ENCODE results near the gene GATA5.
"Not testable (repeated sequence)": the region's sequence is repeated elsewhere in the genome, so short reads cannot be mapped to it uniquely, and the experiment has no call there.

GATA5 gene

GRCh38 chr20:62427172-62428001, 48.4 kb downstream of the GATA5 start, which contains the start of gene RBBP8NL:
RBBP8NL (minus strand) TSS chr20:62427539; CDS start chr20:62419647, 7,892 bp downstream.
- no peak for TF ChIP-seq FOXP2 (optimal IDR thresholded peaks at IDR 0.05; ENCODE audit: control extremely low read depth, extremely low read length, insufficient read depth)
- TF ChIP-seq POLR2AphosphoS5 (IDR thresholded peaks at IDR 0.05; ENCODE audit: borderline replicate concordance, low read depth, low read length): no peak
- TF ChIP-seq EZH2 (IDR thresholded peaks at IDR 0.05): no peak
- Histone ChIP-seq H3K27ac (no peak within 1 kb of the TSS), H3K36me3 (ENCODE audit: insufficient read depth, low read length) (no peaks in the 10 kb centered on the region), H3K4me3 (no peak within 1 kb of the TSS), H3K9ac (ENCODE audit: insufficient read length) (no peak within 1 kb of the TSS), H3K9me3 (ENCODE audit: low read depth, low read length) (no peaks in the 10 kb centered on the region)
- DNase-seq (ENCODE audit: low read depth, low spot score): no peak

DNA sequence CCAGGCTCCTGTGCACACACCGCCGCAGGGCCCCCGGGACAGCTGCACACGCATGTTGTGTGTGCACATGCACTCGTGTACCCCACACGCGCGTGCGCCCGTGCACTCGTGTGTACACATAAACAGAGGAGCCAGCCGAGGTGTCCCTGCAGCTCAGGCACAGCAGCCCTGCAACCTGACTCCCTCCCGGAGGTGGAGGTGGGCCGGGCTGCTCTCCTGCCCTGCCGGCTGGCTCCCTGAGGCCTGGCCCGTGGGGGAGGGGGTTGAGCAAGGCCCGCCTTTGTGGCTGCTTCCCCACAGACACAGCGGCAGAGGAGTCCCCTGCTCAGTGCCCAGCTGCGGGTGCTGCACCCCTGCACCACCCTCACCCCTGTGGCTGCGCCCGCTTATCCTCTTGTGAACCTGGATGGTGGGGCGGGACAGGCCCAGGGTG, 49.1 kb downstream of the GATA5 start:
- no peak for DNase-seq (ENCODE audit: low read depth, low spot score)
- H3K27ac ChIP-seq: no peak overlapping the region
- H3K9ac ChIP-seq (ENCODE audit: insufficient read length): no peak overlapping the region

GRCh38 chr20:62426059-62426348, 49.8 kb downstream of the GATA5 start:
- not testable (repeated sequence) for H3K4me3 ChIP-seq; DNase-seq (ENCODE audit: low read depth, low spot score); H3K9me3 ChIP-seq (ENCODE audit: low read depth, low read length); H3K36me3 ChIP-seq (ENCODE audit: insufficient read depth, low read length); H3K27ac ChIP-seq; H3K9ac ChIP-seq (ENCODE audit: insufficient read length)

More for the DNA sequence above, 49.1 kb downstream of the GATA5 start:
- Histone ChIP-seq H3K4me3 (no peak overlapping the region), H3K9me3 (ENCODE audit: low read depth, low read length) (no peaks in the 10 kb centered on the region), H3K36me3 (ENCODE audit: insufficient read depth, low read length) (no peaks in the 10 kb centered on the region)
- TF ChIP-seq POLR2AphosphoS5 (IDR thresholded peaks at IDR 0.05; ENCODE audit: borderline replicate concordance, low read depth, low read length) (no peak), FOXP2 (optimal IDR thresholded peaks at IDR 0.05; ENCODE audit: control extremely low read depth, extremely low read length, insufficient read depth) (no peak), EZH2 (IDR thresholded peaks at IDR 0.05) (no peak)

GRCh38 chr20:62425281-62426058, 50.3 kb downstream of the GATA5 start:
- H3K4me3 ChIP-seq: no peak overlapping the region
- TF ChIP-seq EZH2 (IDR thresholded peaks at IDR 0.05) (no peak), POLR2AphosphoS5 (IDR thresholded peaks at IDR 0.05; ENCODE audit: borderline replicate concordance, low read depth, low read length) (no peak)
- no peak overlapping the region for H3K27ac ChIP-seq
- no peak for DNase-seq (ENCODE audit: low read depth, low spot score)
- H3K36me3 ChIP-seq (ENCODE audit: insufficient read depth, low read length): no peaks in the 10 kb centered on the region
- no peaks in the 10 kb centered on the region for H3K9me3 ChIP-seq (ENCODE audit: low read depth, low read length)
- no peak overlapping the region for H3K9ac ChIP-seq (ENCODE audit: insufficient read length)

GRCh38 chr20:62424249-62425107, 51.3 kb downstream of the GATA5 start:
- no peak for TF ChIP-seq POLR2AphosphoS5 (IDR thresholded peaks at IDR 0.05; ENCODE audit: borderline replicate concordance, low read depth, low read length)
- no peak for TF ChIP-seq EZH2 (IDR thresholded peaks at IDR 0.05)
- TF ChIP-seq FOXP2 (optimal IDR thresholded peaks at IDR 0.05; ENCODE audit: control extremely low read depth, extremely low read length, insufficient read depth): no peak
- DNase-seq (ENCODE audit: low read depth, low spot score): no peak
- Histone ChIP-seq H3K27ac (no peak overlapping the region), H3K36me3 (ENCODE audit: insufficient read depth, low read length) (no peaks in the 10 kb centered on the region), H3K9me3 (ENCODE audit: low read depth, low read length) (no peaks in the 10 kb centered on the region), H3K9ac (ENCODE audit: insufficient read length) (no peak overlapping the region), H3K4me3 (no peak overlapping the region)

DNA sequence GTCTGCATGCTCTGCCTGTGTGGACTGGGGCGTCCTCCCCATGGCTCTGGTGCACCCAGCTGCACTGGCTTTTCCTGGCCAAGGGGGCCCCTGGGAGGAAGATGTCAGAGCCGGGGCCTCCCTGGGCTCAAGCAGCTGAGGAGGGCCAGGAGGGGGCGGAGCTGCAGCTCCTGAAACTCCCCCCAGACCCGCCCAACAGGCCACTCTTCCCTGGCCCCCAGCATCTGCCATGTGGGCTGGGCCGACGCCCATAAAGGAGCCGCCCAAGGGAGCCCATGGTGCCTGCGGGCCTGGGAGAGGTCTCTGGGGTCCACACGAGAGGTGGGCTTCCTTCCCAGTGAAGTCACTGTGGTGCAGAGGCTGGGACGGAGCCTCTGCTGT, 52.5 kb downstream of the GATA5 start:
- TF ChIP-seq FOXP2 (optimal IDR thresholded peaks at IDR 0.05; ENCODE audit: control extremely low read depth, extremely low read length, insufficient read depth) (no peak), POLR2AphosphoS5 (IDR thresholded peaks at IDR 0.05; ENCODE audit: borderline replicate concordance, low read depth, low read length) (no peak), EZH2 (IDR thresholded peaks at IDR 0.05) (no peak)

DNA sequence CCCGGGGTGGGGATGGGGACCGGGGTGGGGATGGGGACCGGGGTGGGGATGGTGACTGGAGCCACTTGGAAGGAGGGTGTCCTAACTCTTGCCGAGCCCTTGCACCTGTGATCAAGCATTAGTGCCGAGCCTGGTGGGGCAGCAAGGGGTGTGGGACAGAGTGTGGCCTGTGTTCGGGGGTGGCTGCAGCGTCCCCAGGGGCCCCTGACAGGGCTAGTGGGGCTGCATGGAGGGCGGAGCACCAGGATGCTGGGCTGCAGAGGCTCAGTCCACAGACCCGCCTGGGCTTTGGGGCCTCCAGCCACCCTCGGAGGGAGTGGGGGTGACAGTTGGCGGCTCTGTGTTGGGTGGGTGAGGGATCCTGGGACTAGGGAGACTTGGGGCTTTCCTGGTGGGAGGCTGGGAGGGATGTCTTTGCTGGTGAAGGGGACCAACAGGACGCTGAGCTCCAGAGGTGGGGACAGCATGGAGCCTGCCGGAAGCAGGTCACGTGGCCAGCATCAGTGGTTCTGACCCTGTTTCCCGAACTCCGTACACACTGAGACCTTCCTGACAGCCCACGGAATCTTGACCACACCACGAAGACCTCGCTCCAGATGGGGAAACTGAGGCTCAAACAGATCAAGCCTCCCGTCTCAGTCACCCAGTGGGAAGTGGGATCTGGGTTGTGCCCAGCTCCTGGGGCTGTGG, 53.0 kb downstream of the GATA5 start:
- DNase-seq (ENCODE audit: low read depth, low spot score): no peak
- no peak overlapping the region for H3K27ac ChIP-seq
- TF ChIP-seq FOXP2 (optimal IDR thresholded peaks at IDR 0.05; ENCODE audit: control extremely low read depth, extremely low read length, insufficient read depth): no peak
- no peak overlapping the region for H3K4me3 ChIP-seq
- no peak overlapping the region for H3K9ac ChIP-seq (ENCODE audit: insufficient read length)
- no peaks in the 10 kb centered on the region for H3K9me3 ChIP-seq (ENCODE audit: low read depth, low read length)
- no peaks in the 10 kb centered on the region for H3K36me3 ChIP-seq (ENCODE audit: insufficient read depth, low read length)

More for the DNA sequence above, 52.5 kb downstream of the GATA5 start:
- H3K9me3 ChIP-seq (ENCODE audit: low read depth, low read length): no peaks in the 10 kb centered on the region
- H3K36me3 ChIP-seq (ENCODE audit: insufficient read depth, low read length): no peaks in the 10 kb centered on the region
- H3K9ac ChIP-seq (ENCODE audit: insufficient read length): no peak overlapping the region
- H3K27ac ChIP-seq: no peak overlapping the region
- H3K4me3 ChIP-seq: no peak overlapping the region
- no peak for DNase-seq (ENCODE audit: low read depth, low spot score)

GRCh38 chr20:62421716-62421990, 54.1 kb downstream of the GATA5 start:
- no peak for DNase-seq (ENCODE audit: low read depth, low spot score)
- no peak overlapping the region for H3K9ac ChIP-seq (ENCODE audit: insufficient read length)
- no peaks in the 10 kb centered on the region for H3K9me3 ChIP-seq (ENCODE audit: low read depth, low read length)
- no peak for TF ChIP-seq EZH2 (IDR thresholded peaks at IDR 0.05)
- no peak for TF ChIP-seq FOXP2 (optimal IDR thresholded peaks at IDR 0.05; ENCODE audit: control extremely low read depth, extremely low read length, insufficient read depth)
- TF ChIP-seq POLR2AphosphoS5 (IDR thresholded peaks at IDR 0.05; ENCODE audit: borderline replicate concordance, low read depth, low read length): no peak
- H3K36me3 ChIP-seq (ENCODE audit: insufficient read depth, low read length): no peaks in the 10 kb centered on the region
- H3K4me3 ChIP-seq: no peak overlapping the region
- no peak overlapping the region for H3K27ac ChIP-seq
